B cell (primary cell): Measurements from ENCODE around the gene KCNQ5. TPM values are rescaled to one million over a fixed set of nuclear protein-coding genes. Genes with fewer than 3 reads are reported as not detected.

Experiments
- ATAC-seq: fragments of 200-7000 bp; cut with Tn5 transposase; one replicate; pipeline ENCODE4 v1.10.0; 2021; ENCODE audit warnings: low read depth, mild to moderate bottlenecking, moderate number of reproducible peaks, moderate library complexity
- CTCF ChIA-PET: fragments of 350-600 bp; sonication (Branson Sonifier 250); formaldehyde crosslinking; loops from one replicate; lab custom pipeline; 2021; ENCODE audit warnings: antibody characterized with exemption, inconsistent platforms; lab: Charles Lee
- POLR2A ChIA-PET: fragments of 350-600 bp; sonication (Branson Sonifier 250); formaldehyde crosslinking; loops from one replicate; lab custom pipeline; 2021; ENCODE audit warnings: antibody characterized with exemption; lab: Charles Lee
- DNase-seq: peaks from one replicate; pipeline ENCODE4 v3.0.0; 2013
- H2AFZ ChIP-seq: 2 replicates; pipeline ENCODE4 v1.6.1; 2012; ENCODE audit warnings: mild to moderate bottlenecking, low read depth, low read length; ENCODE audit not compliant: insufficient read depth, poor library complexity, severe bottlenecking
- H3K27ac ChIP-seq, 2 donors: 1 replicate in 1 of 2; 2 replicates in 1 of 2; pipeline ENCODE4 v1.5.1; 2012 to 2013; ENCODE audit warnings: low read length in 2 of 2, mild to moderate bottlenecking in 2 of 2, moderate library complexity in 1 of 2
- H3K27me3 ChIP-seq, 4 experiments: fragments of 200-600 bp in 1 of 4; sonication (generic) in 1 of 4; replicated peaks in 1 of 4; 1 replicate in 2 of 4; 2 replicates in 2 of 4; pipeline versions ENCODE4 v1.6.1 to v1.7.0; 2013 to 2016; ENCODE audit warnings: low read length in 3 of 4, mild to moderate bottlenecking in 2 of 4, mixed read lengths in 1 of 4, moderate library complexity in 1 of 4; ENCODE audit not compliant: insufficient read depth in 4 of 4, control insufficient read depth in 3 of 4; ENCODE audit errors: control extremely low read depth in 1 of 4
- H3K36me3 ChIP-seq, 2 experiments: replicated peaks in 1 of 2; 1 replicate in 1 of 2; 2 replicates in 1 of 2; pipeline versions ENCODE4 v1.6.1 to v1.7.1; 2013; ENCODE audit warnings: low read length in 1 of 2; ENCODE audit not compliant: insufficient read depth in 2 of 2, control insufficient read depth in 1 of 2; ENCODE audit errors: control extremely low read depth in 1 of 2, extremely low read depth in 1 of 2
- H3K4me1 ChIP-seq, 2 donors: fragments of 200-600 bp in 1 of 2; sonication (generic) in 1 of 2; 1 replicate in 1 of 2; 2 replicates in 1 of 2; pipeline versions ENCODE4 v1.5.1 to v1.6.1; 2013 to 2017; ENCODE audit warnings: low read length in 2 of 2; ENCODE audit not compliant: control insufficient read depth in 2 of 2, insufficient read depth in 2 of 2
- H3K4me2 ChIP-seq: replicated peaks from 2 replicates; pipeline ENCODE3; 2012; ENCODE audit warnings: mild to moderate bottlenecking, low read depth, low read length; ENCODE audit not compliant: poor library complexity, severe bottlenecking
- H3K4me3 ChIP-seq, 5 experiments: fragments of 200-600 bp in 1 of 5; sonication (generic) in 1 of 5; 1 replicate in 3 of 5; 2 replicates in 2 of 5; pipeline versions ENCODE4 v1.5.1 to v1.7.0; 2011 to 2016; ENCODE audit warnings: low read length in 4 of 5, mild to moderate bottlenecking in 4 of 5, low read depth in 2 of 5, control low read depth in 1 of 5, moderate library complexity in 1 of 5; ENCODE audit not compliant: insufficient read depth in 1 of 5; ENCODE audit errors: control extremely low read depth in 1 of 5, extremely low read depth in 1 of 5
- H3K79me2 ChIP-seq: fragments of 200-600 bp; sonication (generic); one replicate; pipeline ENCODE4 v1.6.0; 2016; ENCODE audit warnings: low read length; ENCODE audit not compliant: control insufficient read depth, insufficient read depth
- H3K9ac ChIP-seq: fragments of 200-600 bp; sonication (generic); 2 replicates; pipeline ENCODE4 v1.6.1; 2017; ENCODE audit warnings: mild to moderate bottlenecking, low read length, moderate library complexity
- H3K9me3 ChIP-seq, 3 donors: one replicate each; pipeline versions ENCODE4 v1.6.1 to v1.7.1; 2013; ENCODE audit warnings: low read length in 2 of 3; ENCODE audit not compliant: control insufficient read depth in 2 of 3, insufficient read depth in 1 of 3; ENCODE audit errors: control extremely low read depth in 1 of 3
- H4K20me1 ChIP-seq: 2 replicates; pipeline ENCODE4 v1.6.0; 2012; ENCODE audit warnings: mild to moderate bottlenecking, low read length; ENCODE audit not compliant: insufficient read depth, control insufficient read depth, poor library complexity, severe bottlenecking
- H3K27ac Mint-ChIP-seq: one replicate; pipeline ENCODE4 v1.8.0; 2021; ENCODE audit warnings: mixed read lengths
- H3K27me3 Mint-ChIP-seq: one replicate; pipeline ENCODE4 v1.8.0; 2021; ENCODE audit warnings: mixed read lengths
- H3K4me1 Mint-ChIP-seq: one replicate; pipeline ENCODE4 v1.8.0; 2021; ENCODE audit warnings: mixed read lengths
- H3K4me3 Mint-ChIP-seq: one replicate; pipeline ENCODE4 v1.8.0; 2021; ENCODE audit warnings: mixed read lengths
- H3K9me3 Mint-ChIP-seq: one replicate; pipeline ENCODE4 v1.8.0; 2022; ENCODE audit warnings: mixed read lengths; ENCODE audit not compliant: insufficient read depth
- EZH2 ChIP-seq: IDR thresholded peaks from 2 replicates; pipeline ENCODE4 v1.6.1; 2012; ENCODE audit warnings: borderline replicate concordance, low read depth, mild to moderate bottlenecking, moderate library complexity, low read length; ENCODE audit not compliant: insufficient read depth, poor library complexity, severe bottlenecking
- WGBS: methylation state at CpG from one replicate; pipeline ENCODE4 v1.1.5; 2013; ENCODE audit warnings: missing lambda C conversion rate; ENCODE audit not compliant: insufficient coverage; 5-methylcytosine and 5-hydroxymethylcytosine counted together
- intact Hi-C: fragments of 100-400 bp; cut with micrococcal nuclease; formaldehyde crosslinking; loops from one replicate; pipeline ENCODE4 v1.10.0; 2022
- polyA plus RNA-seq: library from polyadenylated mRNA; depleted of rRNA; stranded (reverse); fragments of >200 nt; gene quantifications from 2 replicates; pipeline ENCODE4 v1.2.3, GENCODE V29; 2012
- total RNA-seq, 2 donors: library from RNA; stranded (reverse); fragments of 120-200 nt in 1 of 2; gene quantifications; 1 replicate in 1 of 2; 2 replicates in 1 of 2; pipeline versions ENCODE4 v1.2.3 to v1.2.4, GENCODE V29; 2013 to 2022
- TF ChIP-seq, protein P1 (sequence below): fragments of 200-600 bp; IDR thresholded peaks from one replicate; pipeline ENCODE4 v1.8.0; 2022; ENCODE audit warnings: antibody characterized with exemption, mild to moderate bottlenecking

The KCNQ5 gene
- total and polyA plus RNA-seq, 2 donors (not counting 1 experiment from before 2014, with no cell fraction given), result 2.3 to 9.4 TPM

DNA sequence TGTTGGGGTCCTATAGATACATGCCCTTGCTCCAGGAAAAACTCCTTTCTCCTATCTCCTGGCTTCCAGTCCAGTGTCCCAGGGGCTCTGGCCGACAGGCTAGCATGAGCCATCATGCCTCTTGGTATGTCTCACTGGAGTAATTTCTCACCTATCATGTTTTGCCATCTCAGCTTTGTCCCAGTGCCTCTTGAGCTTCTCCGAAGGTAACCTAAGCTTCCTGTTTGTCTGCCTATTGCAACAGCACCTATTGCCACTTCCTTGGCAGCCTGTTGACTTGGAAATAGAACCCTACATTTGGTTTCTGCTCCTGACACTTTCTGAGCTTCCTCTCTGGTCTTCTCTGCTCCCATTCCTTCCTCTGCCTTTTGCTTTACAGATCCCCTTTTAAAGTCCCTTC lies 197.7 kb downstream of the KCNQ5 start:
- Mint-ChIP-seq H3K9me3 (no peaks in the 10 kb centered on the region), H3K4me3 (no peak overlapping the region), H3K27ac (no peak overlapping the region), H3K4me1 (peaks cover 2% of the 10 kb centered on the region), H3K27me3 (no peaks in the 10 kb centered on the region)
- DNase-seq (no peak), ATAC-seq (no peak)
- no peak overlapping the region for H3K9ac ChIP-seq
- intact Hi-C loops, result no loop called here
- H3K4me2 ChIP-seq, result no peak overlapping the region
- H3K79me2 ChIP-seq, result no peaks in the 10 kb centered on the region
- no peak overlapping the region for H3K4me3 ChIP-seq
- TF ChIP-seq EZH2, result no peak
- TF ChIP-seq, protein P1, sequence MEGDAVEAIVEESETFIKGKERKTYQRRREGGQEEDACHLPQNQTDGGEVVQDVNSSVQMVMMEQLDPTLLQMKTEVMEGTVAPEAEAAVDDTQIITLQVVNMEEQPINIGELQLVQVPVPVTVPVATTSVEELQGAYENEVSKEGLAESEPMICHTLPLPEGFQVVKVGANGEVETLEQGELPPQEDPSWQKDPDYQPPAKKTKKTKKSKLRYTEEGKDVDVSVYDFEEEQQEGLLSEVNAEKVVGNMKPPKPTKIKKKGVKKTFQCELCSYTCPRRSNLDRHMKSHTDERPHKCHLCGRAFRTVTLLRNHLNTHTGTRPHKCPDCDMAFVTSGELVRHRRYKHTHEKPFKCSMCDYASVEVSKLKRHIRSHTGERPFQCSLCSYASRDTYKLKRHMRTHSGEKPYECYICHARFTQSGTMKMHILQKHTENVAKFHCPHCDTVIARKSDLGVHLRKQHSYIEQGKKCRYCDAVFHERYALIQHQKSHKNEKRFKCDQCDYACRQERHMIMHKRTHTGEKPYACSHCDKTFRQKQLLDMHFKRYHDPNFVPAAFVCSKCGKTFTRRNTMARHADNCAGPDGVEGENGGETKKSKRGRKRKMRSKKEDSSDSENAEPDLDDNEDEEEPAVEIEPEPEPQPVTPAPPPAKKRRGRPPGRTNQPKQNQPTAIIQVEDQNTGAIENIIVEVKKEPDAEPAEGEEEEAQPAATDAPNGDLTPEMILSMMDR, result no peak
- no peaks in the 10 kb centered on the region for H3K36me3 ChIP-seq
- no peaks in the 10 kb centered on the region for H4K20me1 ChIP-seq
- POLR2A ChIA-PET, result no interaction called here
- H3K27me3 ChIP-seq, result no peaks in the 10 kb centered on the region
- CTCF ChIA-PET, result no interaction called here
- H3K27ac ChIP-seq, result no peak overlapping the region
- no peaks in the 10 kb centered on the region for H3K4me1 ChIP-seq
- no peak overlapping the region for H2AFZ ChIP-seq
- H3K9me3 ChIP-seq, result no peaks in the 10 kb centered on the region
- WGBS, result 89% methylated on average over 2 of the region's 2 CpGs

DNA sequence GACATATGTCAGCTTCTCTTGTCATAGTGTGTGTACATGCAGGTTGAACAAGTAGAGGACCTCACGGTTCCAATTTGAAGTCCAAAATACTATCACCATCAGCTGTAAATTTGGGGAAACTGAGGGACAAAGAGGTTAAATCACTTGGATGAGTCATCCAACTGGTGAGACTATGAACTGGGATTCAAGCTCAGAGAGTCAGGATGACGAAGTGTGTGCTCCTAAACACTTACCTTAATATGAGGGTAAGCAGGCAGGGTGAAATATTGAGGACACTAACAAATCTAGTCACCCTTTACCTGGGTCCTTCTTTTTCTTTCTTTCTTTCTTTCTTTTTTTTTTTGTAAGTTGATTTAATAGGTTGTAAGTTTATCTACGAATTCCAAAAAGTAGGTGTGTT lies 198.3 kb downstream of the KCNQ5 start:
- no peak overlapping the region for H3K27ac Mint-ChIP-seq
- POLR2A ChIA-PET, result no interaction called here
- Histone ChIP-seq H3K27ac (no peak overlapping the region), H2AFZ (no peak overlapping the region), H3K9me3 (no peaks in the 10 kb centered on the region), H4K20me1 (no peaks in the 10 kb centered on the region), H3K4me2 (no peak overlapping the region), H3K4me1 (peaks cover 0 to 3% of the 10 kb centered on the region in 2 donors), H3K36me3 (no peaks in the 10 kb centered on the region), H3K79me2 (no peaks in the 10 kb centered on the region), H3K4me3 (no peak overlapping the region), H3K27me3 (no peaks in the 10 kb centered on the region), H3K9ac (no peak overlapping the region)
- H3K4me3 Mint-ChIP-seq, result no peak overlapping the region
- ATAC-seq, result no peak
- TF ChIP-seq, protein P1, result no peak
- no peak for TF ChIP-seq EZH2
- no peak for DNase-seq
- H3K9me3 Mint-ChIP-seq, result no peaks in the 10 kb centered on the region
- CTCF ChIA-PET, result interaction anchor here (1.0 kb wide), 1 partner anchor 204 kb away, joined by 3 read pairs; no protein-coding TSS in a partner anchor
- H3K27me3 Mint-ChIP-seq, result no peaks in the 10 kb centered on the region
- WGBS, result no CpG with 5 or more reads among the region's 3 CpGs
- intact Hi-C loops, result no loop called here
- H3K4me1 Mint-ChIP-seq, result peaks cover 8% of the 10 kb centered on the region
